Measurements from ENCODE around the gene FAF1.

FAF1 gene

GRCh38 chr1:50473513-50473912 lies 486.6 kb downstream of the FAF1 start:
- DNase-seq = no peak

DNA sequence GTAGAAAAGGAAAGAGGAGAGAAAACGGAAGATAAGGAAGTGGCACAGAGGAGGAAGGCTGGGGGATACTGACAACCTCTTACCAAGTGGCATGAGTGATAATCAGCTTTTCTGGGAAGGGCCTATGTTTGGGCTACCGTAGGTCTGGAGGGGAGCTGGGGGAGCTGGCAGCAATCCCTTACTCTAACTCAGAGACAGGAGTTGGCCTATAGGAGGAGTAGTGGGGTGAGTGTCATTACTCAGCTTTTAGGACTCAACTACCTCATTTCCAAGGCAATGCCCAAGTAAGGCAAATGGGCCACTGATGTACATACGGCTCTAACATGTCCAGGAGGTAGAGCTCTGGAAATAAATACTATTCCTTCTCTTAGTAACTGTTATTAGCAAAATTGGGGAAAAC lies 488.1 kb downstream of the FAF1 start:
- no peak for DNase-seq

- DNase-seq = no peak
Observed at GRCh38 chr1:50462964-50463363, 497.1 kb downstream of the FAF1 start.

GRCh38 chr1:50458507-50458906 lies 501.6 kb downstream of the FAF1 start:
- DNase-seq = no peak

GRCh38 chr1:50454911-50455310 lies 505.2 kb downstream of the FAF1 start:
- no peak for DNase-seq

DNA sequence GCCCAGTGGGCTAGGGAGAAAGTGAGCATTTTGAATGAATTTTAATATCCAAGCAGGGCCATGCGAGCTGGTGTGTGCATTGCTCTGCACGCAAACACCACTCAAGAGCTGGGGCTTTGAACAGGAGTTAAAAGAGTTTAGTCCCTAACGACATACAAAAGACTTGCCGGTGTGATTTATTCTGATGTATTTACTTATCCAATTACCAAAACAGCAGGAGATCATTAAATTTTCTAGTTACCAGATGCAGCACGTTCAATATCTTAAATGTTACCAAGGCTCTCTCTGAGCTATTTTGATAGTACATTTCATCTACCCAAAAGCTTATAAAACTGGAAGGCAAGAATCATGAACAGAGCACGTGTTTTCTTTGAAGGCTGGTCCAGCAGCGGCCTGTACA lies 506.8 kb downstream of the FAF1 start:
- DNase-seq = no peak

DNA sequence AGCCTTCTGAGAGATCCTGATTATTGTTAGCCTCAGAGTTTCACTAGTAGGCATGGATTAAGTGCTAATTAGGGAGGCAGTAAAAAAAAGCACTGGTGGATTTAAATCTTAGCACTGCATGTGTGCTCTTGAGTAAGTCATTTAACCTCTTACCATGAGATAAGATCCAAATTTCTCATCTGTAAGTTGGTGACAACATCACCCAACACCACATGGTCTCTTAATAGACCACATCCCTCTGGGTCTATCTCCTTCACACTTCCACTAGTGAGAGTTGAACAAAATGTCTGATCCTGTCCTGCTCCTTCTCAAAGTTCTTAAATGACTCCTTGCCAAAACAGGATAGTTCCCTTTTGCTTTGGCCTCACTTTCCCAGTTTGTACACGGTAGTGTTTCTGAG lies 507.4 kb downstream of the FAF1 start:
- no peak for DNase-seq

GRCh38 chr1:50450861-50451653 lies 509.0 kb downstream of the FAF1 start:
- no peak for DNase-seq

DNA sequence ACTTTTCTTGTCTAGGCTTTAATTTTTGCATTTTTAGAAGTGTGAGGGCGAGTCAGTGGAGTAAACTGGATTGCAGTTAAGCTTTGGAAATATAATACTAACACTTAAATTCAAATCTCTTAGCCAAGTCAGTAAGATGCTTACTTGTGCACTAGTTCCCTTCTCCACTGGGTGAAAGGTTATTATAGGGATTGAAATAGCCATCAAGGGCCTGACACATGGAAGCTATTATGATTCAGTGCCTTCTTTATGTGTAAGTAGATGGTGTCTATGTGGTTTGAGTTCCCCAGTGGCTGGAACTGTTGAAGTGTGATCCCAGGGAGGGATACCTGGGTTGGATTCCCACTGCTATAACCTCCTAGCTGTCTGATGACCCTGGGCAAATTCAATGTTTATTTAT lies 512.1 kb downstream of the FAF1 start:
- no peak for DNase-seq

DNA sequence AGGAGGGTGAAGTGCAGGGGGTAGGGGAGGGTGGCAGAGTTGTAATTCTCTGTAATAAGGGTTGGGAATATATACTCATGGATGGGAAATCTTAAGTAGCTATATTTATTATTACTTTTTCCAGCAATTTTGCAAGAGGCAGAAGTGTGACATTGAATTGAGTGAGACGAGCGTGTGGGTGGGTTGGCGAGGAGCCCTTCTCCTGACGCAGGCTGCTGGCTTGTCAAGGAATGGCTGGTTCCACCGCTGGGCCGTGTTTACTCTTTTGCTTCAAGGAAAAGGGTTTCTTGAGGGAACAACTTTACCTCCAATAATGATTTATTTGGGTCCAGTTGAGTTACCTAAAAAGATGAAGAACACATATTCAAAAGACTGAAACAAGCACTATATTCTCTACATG lies 518.9 kb downstream of the FAF1 start:
- no peak for DNase-seq

DNA sequence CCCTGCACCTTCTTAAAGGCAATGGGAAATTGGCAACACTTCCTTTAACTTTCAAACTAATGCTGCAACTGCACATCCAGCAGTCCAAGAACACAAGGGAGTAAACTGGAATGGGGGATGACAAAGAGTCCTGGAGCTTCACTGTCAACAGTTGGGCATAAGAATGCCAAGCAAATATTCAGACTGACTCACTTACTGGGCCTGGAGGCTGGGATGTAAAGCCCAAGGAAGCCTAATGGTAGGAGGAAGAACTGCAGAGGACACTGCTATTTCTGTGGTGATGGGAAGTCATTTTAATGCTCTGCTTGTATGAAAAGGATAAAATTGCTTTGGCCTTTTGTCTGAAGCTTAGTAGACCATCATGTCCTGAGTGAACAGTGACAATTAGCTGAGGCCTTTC lies 521.1 kb downstream of the FAF1 start:
- no peak for DNase-seq

GRCh38 chr1:50436489-50436888 lies 523.6 kb downstream of the FAF1 start:
- DNase-seq = no peak

DNA sequence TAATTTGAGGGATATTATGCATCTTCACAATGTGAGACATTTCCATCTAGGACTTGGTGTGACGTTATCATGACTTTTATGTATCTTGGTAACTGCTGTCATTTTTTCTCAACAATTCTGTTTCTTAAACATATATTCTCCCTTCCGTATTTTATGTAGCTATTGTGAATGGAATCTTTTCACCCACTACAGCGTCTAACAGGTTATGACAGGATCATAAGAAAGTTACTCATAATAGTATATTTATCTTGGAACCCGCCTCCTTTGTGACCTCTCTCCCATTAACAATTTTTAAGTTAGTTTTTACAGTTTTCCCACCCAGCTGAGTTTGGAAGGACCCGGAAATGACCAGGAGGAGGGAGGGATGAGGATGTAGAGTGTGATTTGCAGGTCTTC lies 530.1 kb downstream of the FAF1 start:
- DNase-seq = no peak

- no peak for DNase-seq
Observed at GRCh38 chr1:50427818-50428779, 532.0 kb downstream of the FAF1 start.

DNA sequence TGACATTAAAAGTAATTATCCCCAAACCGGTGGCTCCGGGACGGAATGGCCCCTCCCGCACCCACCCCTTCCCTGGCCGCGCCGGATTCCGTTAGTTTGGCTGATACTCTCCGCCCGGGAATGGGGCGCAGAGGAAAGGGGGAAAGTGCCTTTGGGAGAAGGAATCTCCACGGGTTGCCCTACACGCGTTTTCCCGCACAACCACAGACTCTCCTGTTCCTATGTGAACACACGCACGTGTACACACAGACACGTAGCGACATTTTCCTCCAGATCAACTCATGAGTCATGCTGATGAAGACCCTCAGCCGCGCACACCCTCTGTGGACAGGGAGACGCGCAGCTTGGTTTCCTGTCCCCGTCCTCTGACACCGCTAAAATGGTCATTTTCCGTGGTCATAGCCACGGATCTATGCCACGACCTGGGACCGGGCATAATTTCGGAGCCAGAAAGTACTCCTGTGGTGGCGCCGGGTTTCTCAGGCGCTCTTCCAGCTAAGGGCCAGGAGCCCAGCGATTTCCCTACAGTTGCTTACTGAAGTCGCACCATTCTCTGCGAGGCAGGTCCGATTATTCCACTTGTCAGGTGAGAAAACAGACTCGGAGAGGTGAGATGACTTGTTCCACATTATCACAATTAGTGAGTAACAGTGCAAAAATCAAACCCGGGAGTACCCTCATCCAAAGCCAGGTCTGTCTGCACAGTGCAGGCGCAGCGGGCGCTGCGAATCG lies 532.8 kb downstream of the FAF1 start:
- no peak for DNase-seq

DNA sequence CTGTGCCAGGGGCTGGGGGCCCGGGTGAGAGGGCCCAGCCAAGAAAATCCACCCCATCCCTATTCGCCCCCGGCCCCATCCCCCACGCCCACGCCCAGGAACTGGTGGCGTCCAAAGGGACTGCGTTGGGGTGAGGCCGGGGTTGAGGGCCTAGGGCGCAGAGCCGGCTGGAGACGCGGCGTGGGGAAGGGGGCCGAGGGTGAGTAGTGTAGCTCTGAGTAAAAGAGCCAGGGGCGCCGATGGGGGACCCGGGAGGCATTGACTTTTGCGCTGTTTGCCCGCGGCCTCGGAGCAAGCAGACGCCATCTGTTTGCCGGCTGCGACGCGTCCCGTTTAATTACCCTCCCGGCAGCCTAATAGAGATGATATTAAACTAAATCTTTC lies 533.4 kb downstream of the FAF1 start:
- no peak for DNase-seq

- no peak for DNase-seq
Observed at GRCh38 chr1:50426108-50426700, 533.9 kb downstream of the FAF1 start.

GRCh38 chr1:50425376-50426107 lies 534.5 kb downstream of the FAF1 start:
- DNase-seq = no peak

- no peak for DNase-seq
Observed at GRCh38 chr1:50424884-50425375, 535.1 kb downstream of the FAF1 start.

GRCh38 chr1:50424045-50424883 lies 535.8 kb downstream of the FAF1 start:
- no peak for DNase-seq

GRCh38 chr1:50423670-50424000 lies 536.4 kb downstream of the FAF1 start:
- peak; percentile 96 for DNase-seq
